Effector memory CD4-positive, alpha-beta T cell (primary cell): Measurements from ENCODE around the gene CALCOCO1.
"Not testable (repeated sequence)": the region's sequence is repeated elsewhere in the genome, so short reads cannot be mapped to it uniquely, and the experiment has no call there.

Experiments
- DNase-seq, 3 donors: peaks; one replicate each; pipeline ENCODE4 v3.0.0-alpha.2; 2020
- H3K27ac ChIP-seq: 2 replicates; pipeline ENCODE4 v1.7.0; 2013; ENCODE audit warnings: mild to moderate bottlenecking, low read length, moderate library complexity; ENCODE audit not compliant: insufficient read depth, poor library complexity, severe bottlenecking
- H3K27me3 ChIP-seq: replicated peaks from 2 replicates; pipeline ENCODE4 v1.7.0; 2013; ENCODE audit warnings: mild to moderate bottlenecking, low read length; ENCODE audit not compliant: insufficient read depth, control insufficient read depth, poor library complexity, severe bottlenecking
- H3K36me3 ChIP-seq: 2 replicates; pipeline ENCODE4 v1.7.0; 2013; ENCODE audit warnings: mild to moderate bottlenecking, low read length, moderate library complexity; ENCODE audit not compliant: control insufficient read depth, insufficient read depth
- H3K4me1 ChIP-seq: 2 replicates; pipeline ENCODE4 v1.7.0; 2013; ENCODE audit warnings: low read length, mild to moderate bottlenecking; ENCODE audit not compliant: control insufficient read depth, insufficient read depth, poor library complexity, severe bottlenecking
- H3K4me3 ChIP-seq: 2 replicates; pipeline ENCODE4 v1.7.0; 2013; ENCODE audit warnings: low read length, low read depth, mild to moderate bottlenecking; ENCODE audit not compliant: insufficient read depth, poor library complexity, severe bottlenecking
- H3K9me3 ChIP-seq: 2 replicates; pipeline ENCODE4 v1.7.0; 2013; ENCODE audit warnings: mild to moderate bottlenecking, low read length, moderate library complexity; ENCODE audit not compliant: control insufficient read depth

CALCOCO1 gene

GRCh38 chr12:53686436-53686835 is 40.8 kb downstream of the CALCOCO1 start:
- Histone ChIP-seq H3K27ac (no peak overlapping the region), H3K4me1 (no peaks in the 10 kb centered on the region), H3K4me3 (no peak overlapping the region), H3K27me3 (no peaks in the 10 kb centered on the region), H3K36me3 (no peaks in the 10 kb centered on the region), H3K9me3 (no peaks in the 10 kb centered on the region)
- no peak for DNase-seq

- no peak overlapping the region for H3K4me3 ChIP-seq
- no peaks in the 10 kb centered on the region for H3K36me3 ChIP-seq
- H3K9me3 ChIP-seq = no peaks in the 10 kb centered on the region
- H3K27me3 ChIP-seq = no peaks in the 10 kb centered on the region
- no peaks in the 10 kb centered on the region for H3K4me1 ChIP-seq
- no peak overlapping the region for H3K27ac ChIP-seq
- DNase-seq = no peak
These were observed 42.5 kb downstream of the CALCOCO1 start for GRCh38 chr12:53684654-53685220.

- Histone ChIP-seq H3K4me1 (no peaks in the 10 kb centered on the region), H3K4me3 (no peak overlapping the region), H3K27ac (no peak overlapping the region), H3K27me3 (no peaks in the 10 kb centered on the region), H3K9me3 (no peaks in the 10 kb centered on the region), H3K36me3 (no peaks in the 10 kb centered on the region)
- DNase-seq = no peak
These were observed 43.3 kb downstream of the CALCOCO1 start for GRCh38 chr12:53683983-53684382.

- no peaks in the 10 kb centered on the region for H3K36me3 ChIP-seq
- no peak for DNase-seq
- H3K4me1 ChIP-seq = no peaks in the 10 kb centered on the region
- no peak overlapping the region for H3K27ac ChIP-seq
- H3K27me3 ChIP-seq = no peaks in the 10 kb centered on the region
- H3K4me3 ChIP-seq = no peak overlapping the region
- no peaks in the 10 kb centered on the region for H3K9me3 ChIP-seq
These were observed 43.8 kb downstream of the CALCOCO1 start for GRCh38 chr12:53683494-53683893.

GRCh38 chr12:53680061-53680460 is 47.2 kb downstream of the CALCOCO1 start:
- H3K36me3 ChIP-seq, H3K27me3 ChIP-seq, H3K9me3 ChIP-seq, DNase-seq, H3K27ac ChIP-seq, H3K4me3 ChIP-seq: not testable (repeated sequence)
- peaks cover 14% of the 10 kb centered on the region for H3K4me1 ChIP-seq

GRCh38 chr12:53677800-53678148 is 49.5 kb downstream of the CALCOCO1 start:
- H3K4me3 ChIP-seq = no peak overlapping the region
- H3K36me3 ChIP-seq = peaks cover under 1% of the 10 kb centered on the region
- no peaks in the 10 kb centered on the region for H3K9me3 ChIP-seq
- no peak for DNase-seq
- peaks cover 5% of the 10 kb centered on the region for H3K27me3 ChIP-seq
- H3K4me1 ChIP-seq = peaks cover 19% of the 10 kb centered on the region
- H3K27ac ChIP-seq = no peak overlapping the region

- H3K36me3 ChIP-seq = peaks cover 6% of the 10 kb centered on the region
- H3K27me3 ChIP-seq = peaks cover 5% of the 10 kb centered on the region
- no peak for DNase-seq
- H3K4me3 ChIP-seq = peak overlapping the region; percentile 82
- no peak overlapping the region for H3K27ac ChIP-seq
- H3K4me1 ChIP-seq = peaks cover 19% of the 10 kb centered on the region
- H3K9me3 ChIP-seq = no peaks in the 10 kb centered on the region
These were observed 50.0 kb downstream of the CALCOCO1 start for GRCh38 chr12:53677016-53677799.

- Histone ChIP-seq H3K27ac (no peak overlapping the region), H3K36me3 (peaks cover 11% of the 10 kb centered on the region), H3K4me1 (peaks cover 19% of the 10 kb centered on the region), H3K27me3 (peaks cover 5% of the 10 kb centered on the region), H3K9me3 (no peaks in the 10 kb centered on the region), H3K4me3 (peak overlapping the region; percentile 82)
- peak in 1 of 3 donors; percentile 9 for DNase-seq
These were observed 50.6 kb downstream of the CALCOCO1 start for GRCh38 chr12:53676656-53677015.

GRCh38 chr12:53675701-53676607 is 51.3 kb downstream of the CALCOCO1 start, which contains the start of gene ATP5MC2:
ATP5MC2 (minus strand) TSS chr12:53676083; CDS start chr12:53672614, 3,469 bp downstream.
- peak; percentile 95 to 96 (median 96) for DNase-seq
- Histone ChIP-seq H3K27me3 (peaks cover 5% of the 10 kb centered on the region), H3K4me1 (peaks cover 19% of the 10 kb centered on the region), H3K27ac (peak within 1 kb of the TSS; percentile 71), H3K9me3 (no peaks in the 10 kb centered on the region), H3K4me3 (peak within 1 kb of the TSS; percentile 82), H3K36me3 (peaks cover 18% of the 10 kb centered on the region)
